Stimulated activated CD8-positive, alpha-beta memory T cell treated with anti-CD3 and anti-CD28 coated beads, Interleukin-15, amount 100 ng/mL, for 4 hours (primary cell): ENCODE data around the gene PPP2CA.
"Not testable (repeated sequence)": the region's sequence is repeated elsewhere in the genome, so short reads cannot be mapped to it uniquely, and the experiment has no call there.

Source experiments
- DNase-seq, 2 donors: peaks; one replicate each; pipeline ENCODE4 v3.0.0-alpha.2; 2020; ENCODE audit warnings: low read depth in 2 of 2

PPP2CA gene

GRCh38 chr5:134225780-134226440 is at the start of gene PPP2CA:
PPP2CA (minus strand) TSS chr5:134226073; CDS start chr5:134225861, 212 bp downstream.
- peak; percentile 98 to 99 for DNase-seq

DNA sequence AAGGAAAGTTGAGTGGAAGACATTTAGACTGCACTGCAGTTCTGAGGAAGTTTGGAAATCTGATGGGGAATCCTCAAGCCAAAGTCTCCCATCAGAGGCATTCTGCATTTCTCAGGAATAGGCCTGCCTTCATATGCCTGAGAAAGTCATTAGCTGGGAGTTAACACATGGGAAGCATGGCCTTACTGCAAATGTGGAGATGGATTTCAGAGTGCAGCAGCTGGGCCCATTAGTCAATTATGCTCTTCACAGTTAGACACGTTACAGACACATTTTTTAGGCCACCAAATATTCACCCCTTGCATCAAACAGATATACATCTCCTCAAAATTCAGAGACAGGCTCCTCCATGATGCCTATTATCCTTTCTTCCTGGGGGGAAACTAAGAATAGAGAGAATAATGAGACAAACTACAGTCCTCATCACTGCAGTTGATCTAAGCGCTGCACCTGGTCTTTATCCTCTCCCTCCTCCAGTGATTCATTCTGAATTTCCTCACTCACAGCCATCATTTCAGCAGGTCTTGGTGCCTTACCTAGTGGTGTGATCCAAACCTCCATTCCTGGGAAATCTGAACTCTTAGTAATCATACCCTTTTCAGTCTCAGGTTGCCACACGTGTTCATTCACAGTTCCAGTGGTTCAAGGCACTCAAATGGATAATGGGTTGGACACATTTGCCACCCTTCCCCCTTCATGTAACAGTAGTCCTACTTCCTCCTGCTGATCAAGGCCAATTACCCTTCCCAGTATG is 47.9 kb upstream of the PPP2CA start:
- no peak for DNase-seq

DNA sequence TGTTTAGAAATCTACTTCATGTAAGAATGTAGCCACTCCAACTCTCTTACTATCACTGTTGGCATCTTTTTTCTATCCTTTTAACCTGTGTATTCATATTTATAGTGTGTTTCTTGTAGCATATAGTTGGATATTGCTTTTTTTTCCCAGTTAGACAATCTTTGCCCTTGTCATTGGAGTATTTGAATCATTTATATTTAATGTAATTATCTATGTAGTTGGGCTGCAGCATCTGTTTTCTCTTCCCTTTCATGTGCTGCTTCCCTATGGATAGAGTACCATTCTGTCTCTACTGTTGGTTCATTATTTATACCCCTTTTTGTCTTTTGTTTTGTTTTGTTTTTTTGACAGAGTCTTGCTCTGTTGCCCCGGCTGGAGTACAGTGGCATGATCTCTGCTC is 45.2 kb upstream of the PPP2CA start:
- DNase-seq = no peak

DNA sequence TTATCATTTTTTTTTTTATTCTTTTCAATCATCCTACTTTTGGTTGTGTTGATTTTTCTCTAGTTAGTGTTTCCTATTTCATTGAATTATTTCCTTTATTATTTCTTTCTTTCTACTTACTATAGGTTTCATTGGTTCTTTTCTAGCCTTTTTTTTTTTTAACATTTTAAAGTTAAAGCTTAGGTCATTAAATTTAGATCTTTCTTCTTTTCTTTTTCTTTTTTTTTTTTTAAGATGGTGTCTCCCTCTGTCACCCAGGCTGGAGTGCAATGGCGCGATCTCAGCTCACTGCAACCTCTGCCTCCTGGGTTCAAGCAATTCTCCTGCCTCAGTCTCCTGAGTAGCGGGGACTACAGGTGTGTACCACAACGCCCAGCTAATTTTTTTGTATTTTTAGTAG is 43.0 kb upstream of the PPP2CA start:
- no peak for DNase-seq

DNA sequence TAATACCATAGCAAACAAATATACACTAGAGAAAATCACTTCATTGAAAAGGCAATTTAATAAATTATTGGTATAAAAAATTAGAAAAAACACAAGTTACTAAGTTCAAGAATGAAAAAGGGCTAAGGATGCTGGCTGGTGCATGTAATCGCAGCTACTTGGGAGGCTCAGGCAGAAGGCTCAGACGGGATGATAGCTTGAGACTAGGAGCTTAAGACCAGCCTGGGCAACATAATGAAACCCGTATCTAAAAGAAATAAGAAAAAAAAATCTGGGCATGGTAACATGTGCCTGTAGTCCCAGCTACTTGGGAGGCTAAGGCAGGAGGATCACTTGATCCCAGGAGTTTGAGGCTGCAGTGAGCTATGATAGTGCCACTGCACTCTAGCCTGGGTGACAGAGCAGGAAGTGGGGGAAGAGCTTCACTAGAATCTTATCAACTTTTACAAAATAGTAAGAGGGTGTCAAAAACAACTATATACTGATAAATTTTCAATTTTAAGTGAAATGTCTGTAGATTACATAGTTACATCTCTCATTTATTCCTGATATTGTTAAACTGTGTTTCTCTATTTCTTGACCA is 42.2 kb upstream of the PPP2CA start:
- no peak for DNase-seq

DNA sequence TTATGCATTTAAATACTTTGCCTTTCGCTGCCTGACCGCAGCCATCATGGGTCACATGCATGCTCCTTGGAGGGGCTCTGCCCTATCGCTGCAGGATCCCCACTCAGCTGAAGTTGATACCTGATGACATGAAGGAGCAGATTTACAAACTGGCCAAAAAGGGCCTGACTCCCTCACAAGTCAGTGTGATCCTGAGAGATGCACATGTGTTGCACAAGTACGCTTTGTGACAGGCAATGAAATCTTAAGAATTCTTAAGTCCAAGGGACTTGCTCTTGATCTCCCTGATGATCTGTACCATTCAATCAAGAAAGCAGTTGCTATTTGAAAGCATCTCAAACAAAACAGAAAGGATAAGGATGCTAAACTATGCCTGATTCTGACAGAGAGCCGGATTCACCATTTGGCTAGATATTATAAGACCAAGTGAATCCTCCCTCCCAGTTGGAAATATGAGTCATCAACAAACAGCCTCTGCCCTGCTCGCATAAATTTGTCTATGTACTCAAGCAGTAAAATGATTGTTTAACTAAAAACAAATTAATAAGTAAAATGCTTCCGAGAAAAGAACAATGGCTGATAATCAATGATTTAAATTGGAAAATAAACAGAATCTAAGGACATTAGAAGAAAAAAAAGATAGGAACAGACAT is 41.6 kb upstream of the PPP2CA start:
- no peak for DNase-seq

DNA sequence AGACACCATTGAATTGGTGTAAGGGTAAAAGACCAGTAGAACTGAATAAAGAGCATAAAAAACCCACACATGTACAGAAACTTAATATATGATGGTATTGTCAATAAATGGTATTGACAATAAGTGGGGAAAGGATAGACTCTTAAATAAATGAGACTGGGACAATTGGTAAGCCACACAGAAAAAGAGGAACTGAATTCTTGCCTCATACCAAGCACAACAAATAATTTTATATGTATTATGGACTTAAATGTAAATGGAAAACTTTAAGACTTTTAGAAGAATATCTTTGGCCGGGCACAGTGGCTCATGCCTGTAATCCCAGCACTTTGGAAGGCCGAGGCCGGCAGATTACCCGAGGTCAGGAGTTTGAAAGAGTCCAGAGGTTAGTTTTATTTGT is 37.9 kb upstream of the PPP2CA start:
- DNase-seq = no peak

DNA sequence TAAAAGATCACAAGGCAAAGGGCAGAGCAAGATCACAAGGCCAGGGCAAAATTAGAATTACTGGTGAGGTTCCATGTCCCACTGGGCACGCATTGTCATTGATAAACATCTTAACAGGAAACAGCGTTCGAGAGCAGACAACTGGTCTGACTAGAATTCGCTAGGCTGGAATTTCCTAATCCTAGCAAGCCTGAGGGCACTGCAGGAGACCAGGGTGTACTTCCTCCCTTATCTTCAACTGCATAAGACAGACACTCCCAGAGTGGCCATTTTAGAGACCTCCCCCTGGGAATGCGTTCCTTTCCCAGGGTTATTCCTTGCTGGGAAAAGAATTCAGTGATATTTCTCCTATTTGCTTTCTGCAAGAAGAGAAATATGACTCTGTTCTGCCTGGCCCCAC is 36.8 kb upstream of the PPP2CA start:
- DNase-seq = not testable (repeated sequence)

DNA sequence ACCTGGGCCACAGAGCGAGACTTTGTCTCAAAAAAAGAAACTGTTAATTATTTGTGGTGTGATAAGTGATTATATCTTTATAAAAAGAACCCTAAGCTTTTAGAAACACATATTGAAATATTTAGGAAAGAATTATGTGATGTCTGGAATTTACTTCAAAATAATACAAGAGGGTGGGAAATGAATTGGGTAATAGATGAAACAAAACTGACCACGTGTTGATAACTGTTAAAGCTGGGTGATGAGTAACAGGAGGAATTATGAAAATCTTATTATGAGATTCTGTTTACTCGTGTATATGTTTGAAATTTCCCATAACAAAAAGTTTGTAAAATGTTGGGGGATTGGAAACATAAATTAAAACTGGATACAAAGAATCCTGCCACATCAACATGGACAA is 33.0 kb upstream of the PPP2CA start:
- DNase-seq = no peak

DNA sequence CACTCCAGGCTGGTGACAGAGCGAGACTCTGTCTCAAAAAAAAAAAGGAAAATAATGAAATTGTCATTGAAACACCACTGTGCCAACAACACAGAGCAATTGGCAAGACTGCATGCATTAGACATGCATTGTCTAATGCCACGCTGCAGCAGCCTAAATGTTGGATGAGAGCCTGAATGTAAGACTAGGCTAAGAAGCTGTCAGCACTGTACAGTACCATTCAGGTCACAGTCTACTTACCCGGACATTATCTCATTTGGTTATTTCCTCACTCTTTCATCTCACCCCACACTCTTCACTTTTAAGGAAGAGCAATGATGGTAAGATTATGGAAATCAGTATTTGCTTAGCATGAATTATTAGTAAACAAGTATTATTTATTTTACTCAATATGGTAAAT is 31.3 kb upstream of the PPP2CA start:
- no peak for DNase-seq

- no peak for DNase-seq
Measured at GRCh38 chr5:134255418-134256150, 29.7 kb upstream of the PPP2CA start.

DNA sequence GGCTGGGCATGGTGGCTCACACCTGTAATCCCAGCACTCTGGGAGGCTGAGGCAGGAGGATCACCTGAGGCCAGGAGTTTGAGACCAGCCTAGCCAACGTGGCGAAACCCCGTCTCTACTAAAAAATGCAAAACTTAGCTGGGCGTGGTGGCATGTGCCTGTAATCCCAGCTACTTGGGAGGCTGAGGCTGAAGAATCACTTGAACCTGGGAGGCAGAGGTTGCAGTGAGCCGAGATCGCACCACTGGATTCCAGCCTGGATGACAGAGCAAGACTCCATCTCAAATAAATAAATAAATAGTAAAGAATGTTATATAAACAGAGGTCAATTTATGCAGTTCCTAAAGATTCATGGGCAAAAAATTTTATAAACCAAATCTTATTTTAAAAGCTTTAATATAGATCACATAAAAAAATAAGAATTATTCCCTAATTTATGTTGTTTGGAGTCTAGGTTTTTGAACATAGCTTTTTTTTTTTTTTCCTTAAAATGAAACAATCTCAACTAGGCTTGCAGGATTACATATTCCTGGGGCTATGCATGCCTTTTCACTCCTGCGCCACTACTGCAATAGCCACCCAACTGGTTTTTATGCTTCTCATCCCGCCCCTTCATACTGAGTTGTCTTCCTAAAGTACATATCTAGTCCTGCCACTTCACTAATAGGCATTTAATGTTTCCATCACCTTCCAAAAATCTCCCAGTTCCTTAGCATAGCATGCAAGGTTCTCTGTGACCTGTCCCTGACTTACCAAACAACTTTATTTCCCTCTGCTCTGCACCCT is 27.7 kb upstream of the PPP2CA start:
- not testable (repeated sequence) for DNase-seq

DNA sequence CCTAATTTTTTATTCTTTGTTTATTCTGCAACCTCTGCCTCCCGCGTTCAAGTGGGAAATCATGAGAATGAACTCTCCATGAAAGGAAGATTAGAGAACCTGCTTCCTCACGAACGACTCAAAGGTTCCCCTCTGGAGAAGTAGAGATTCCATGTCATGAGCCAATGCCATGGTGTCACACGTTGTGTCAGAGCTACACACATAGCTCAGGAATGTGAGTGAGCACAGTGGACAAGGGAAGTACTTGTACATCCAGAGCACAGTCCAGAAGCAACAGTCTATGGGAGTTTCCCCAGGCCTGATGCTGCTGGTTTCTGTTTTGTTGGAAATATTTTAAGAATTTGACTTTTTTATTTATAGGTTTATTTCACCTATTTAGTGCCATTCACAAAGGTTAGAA is 26.8 kb upstream of the PPP2CA start:
- no peak for DNase-seq

DNA sequence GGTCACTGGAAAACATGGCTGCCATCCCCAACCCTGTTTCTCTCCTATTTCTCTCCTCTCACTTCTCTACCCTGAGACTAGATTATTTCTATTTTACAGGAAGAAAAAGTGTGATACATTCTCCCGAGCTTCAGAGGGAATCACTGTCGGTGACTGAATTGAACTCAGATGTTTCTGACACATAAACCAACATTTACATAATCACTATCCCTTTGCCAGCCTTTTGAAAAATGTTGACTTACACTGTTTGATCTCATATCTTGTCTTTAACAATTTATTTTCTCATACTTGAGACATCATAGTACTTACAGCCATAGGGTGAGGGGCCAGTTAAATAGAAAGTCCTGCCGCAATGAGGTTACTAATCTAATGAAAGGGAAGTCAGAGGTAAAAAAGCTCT is 25.1 kb upstream of the PPP2CA start:
- DNase-seq = no peak

DNA sequence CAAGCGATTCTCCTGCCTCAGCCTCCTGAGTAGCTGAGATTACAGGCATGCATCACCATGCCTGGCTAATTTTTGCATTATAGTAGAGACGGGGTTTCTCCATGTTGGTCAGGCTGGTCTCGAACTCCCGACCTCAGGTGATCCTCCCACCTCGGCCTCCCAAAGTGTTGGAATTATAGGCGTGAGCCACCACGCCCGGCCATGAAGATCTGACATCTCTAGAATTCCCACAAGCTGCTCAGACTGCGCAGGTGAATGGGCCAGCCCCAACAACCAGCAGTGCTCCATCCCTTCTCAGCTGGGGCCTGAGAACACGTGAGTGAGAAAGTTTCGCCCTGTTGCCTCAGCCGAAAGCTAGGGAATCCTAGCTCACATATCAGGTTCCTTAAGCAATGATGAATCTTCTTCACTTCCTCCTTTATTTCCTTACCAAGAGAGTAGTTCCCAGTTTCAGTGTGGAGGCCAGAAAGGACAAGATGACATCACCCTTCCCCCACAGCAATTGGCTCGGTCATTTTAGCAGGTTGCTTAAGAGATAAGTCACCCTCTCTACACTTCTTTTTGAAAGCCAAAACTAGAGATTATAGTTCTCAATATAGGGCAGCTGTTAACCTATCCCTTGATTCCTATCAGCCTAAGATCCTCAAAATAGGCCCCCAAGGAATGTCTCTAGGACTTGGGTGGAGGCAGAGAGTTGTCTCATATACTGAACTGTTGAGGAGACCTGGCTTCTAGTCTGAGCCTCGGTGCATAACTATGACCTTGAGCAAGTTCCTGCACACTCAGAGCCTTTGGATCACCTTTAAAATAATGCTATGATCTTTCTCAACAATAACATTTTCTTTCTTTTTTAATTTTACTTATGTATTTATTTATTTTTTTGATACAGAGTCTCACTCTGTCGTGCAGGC is 23.9 kb upstream of the PPP2CA start:
- no peak for DNase-seq

DNA sequence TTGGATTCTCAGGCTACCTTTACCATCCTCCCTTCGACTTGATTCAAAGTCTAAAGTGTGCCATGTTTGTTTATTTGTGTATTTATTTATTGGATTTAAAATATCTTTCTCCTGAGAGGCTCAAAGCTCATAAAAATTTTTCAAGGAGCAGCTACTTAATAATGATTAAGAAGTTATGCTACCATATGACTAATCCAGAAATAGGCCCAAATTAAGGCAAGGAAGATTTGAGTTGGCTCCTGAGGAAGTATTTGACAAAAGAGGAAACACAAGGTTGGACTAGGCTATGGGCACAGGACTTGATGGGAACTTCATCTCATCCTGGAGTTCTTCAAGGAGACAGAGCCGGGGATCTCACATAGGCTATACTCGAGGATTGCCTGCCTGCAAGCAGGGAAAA is 22.4 kb upstream of the PPP2CA start:
- no peak for DNase-seq

GRCh38 chr5:134247428-134248224 is 21.8 kb upstream of the PPP2CA start:
- no peak for DNase-seq

- no peak for DNase-seq
Measured at GRCh38 chr5:134246771-134247427, 21.0 kb upstream of the PPP2CA start.

DNA sequence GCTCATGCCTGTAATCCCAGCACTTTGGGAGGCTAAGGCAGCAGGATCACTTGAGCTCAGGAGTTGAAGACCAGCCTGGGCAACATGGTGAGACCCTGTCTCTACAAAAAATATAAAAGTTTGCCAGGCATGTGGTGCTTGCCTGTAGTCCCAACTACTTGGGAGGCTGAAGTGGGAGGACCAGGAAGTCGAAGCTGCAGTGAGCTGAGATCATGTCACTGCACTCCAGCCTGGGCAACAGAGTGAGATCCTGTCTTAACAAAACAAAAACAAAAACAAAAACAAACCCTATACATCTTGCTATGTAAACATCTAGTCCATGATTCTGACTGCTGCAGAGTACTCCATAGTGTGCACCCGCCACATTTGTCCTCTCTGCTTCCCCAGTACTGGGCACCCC is 19.8 kb upstream of the PPP2CA start:
- DNase-seq = no peak
